HCEC 1CT (cell line): ENCODE results near the gene ALG8.

Source experiments
- DNase-seq: peaks from one replicate; pipeline ENCODE4 v3.0.0-alpha.2; 2017

The ALG8 gene

GRCh38 chr11:78158987-78159652 lies 19.7 kb upstream of the ALG8 start:
- DNase-seq: no peak

DNA sequence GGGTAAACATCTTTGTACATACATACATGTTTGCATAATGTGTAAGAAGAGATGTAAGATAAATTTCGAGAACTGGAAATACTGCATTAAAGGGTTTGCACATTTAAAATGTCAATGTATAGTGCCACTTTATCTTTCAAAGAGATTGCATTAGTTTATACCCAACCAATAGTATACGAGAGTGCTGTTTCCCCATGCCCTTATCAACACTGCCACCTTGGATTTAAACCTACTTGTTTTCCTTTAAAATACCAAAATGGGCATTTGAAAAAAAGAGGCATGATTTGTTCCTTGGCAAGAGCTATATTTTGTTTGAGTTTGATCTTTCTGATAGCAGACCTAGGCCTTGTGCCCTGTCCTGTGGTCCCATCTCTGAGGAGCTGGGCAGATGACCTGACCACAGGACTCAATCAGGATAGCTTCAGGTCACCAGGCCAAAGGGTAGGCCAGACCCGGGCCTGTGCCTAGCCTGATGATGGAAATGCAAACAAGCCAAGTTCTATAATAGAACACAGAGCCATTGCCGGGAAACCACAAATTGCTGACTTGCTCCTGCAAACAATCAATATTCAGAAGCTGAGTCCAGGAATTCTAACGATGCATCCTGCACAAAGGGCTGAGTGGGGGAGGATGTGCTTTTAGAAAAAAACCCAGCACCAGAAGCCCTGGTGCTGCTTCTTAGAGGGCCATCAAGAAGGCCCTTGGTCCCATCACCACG lies 16.9 kb upstream of the ALG8 start:
- DNase-seq: no peak

DNA sequence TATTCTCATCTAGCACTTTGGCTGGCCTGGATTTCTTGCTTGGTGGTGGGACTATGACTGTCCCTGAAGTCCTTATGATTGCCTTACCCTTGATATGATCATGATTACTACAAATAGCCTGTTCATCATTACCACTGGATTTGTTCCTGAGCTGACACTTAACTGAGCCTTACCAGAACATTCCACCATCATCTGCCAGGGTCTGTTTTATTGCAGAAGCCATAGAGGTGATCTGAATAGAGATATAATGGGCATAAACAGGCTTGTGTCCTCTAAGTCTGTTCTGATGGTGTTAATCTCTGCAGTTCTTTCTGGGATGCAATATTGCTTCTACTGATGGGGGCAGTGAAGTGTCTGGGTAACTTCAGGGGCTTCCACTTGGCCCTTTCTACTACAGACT lies 12.4 kb upstream of the ALG8 start:
- DNase-seq: no peak

- no peak for DNase-seq
Observed at GRCh38 chr11:78150754-78151153, 11.3 kb upstream of the ALG8 start.

DNA sequence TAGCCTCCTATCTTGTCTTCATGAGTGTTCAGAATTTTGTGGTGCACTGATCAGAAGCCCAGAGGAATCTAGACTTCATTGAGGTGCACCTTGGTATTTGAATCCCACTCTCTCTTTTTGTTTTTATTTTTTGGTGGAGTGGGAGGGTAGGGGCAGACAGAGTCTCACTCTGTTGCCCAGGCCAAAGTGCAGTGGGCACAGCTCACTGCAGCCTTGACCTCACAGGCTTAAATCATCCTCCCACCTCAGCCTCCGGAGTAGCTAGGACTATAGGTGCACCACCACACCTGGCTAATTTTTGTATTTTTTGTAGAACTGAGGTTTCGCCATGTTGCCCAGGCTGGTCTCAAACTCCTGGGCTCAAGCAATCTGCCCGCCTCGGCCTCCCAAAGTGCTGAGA lies 10.9 kb upstream of the ALG8 start:
- no peak for DNase-seq

DNA sequence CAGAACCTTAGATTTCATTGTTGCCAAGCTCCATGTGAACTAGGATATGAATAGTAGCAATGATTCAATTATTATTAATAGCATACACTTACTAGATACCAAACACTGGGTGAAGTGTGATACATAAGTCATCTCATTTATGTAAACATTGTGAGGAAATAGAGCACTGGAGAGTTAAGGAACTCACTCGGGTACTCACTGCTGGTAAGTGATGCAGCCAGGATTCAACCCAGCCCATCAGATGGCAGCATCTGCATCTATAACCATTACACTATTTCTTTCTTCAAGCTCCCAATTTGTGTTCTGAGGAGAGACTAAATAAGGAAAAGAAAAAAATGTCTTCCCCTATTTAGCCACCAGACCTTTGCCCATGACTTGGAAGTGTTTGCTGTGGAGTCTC lies 10.2 kb upstream of the ALG8 start:
- peak; percentile 92 for DNase-seq

- DNase-seq: no peak
Observed at GRCh38 chr11:78147807-78148206, 8.4 kb upstream of the ALG8 start.

GRCh38 chr11:78145511-78146025 lies 6.1 kb upstream of the ALG8 start:
- no peak for DNase-seq

DNA sequence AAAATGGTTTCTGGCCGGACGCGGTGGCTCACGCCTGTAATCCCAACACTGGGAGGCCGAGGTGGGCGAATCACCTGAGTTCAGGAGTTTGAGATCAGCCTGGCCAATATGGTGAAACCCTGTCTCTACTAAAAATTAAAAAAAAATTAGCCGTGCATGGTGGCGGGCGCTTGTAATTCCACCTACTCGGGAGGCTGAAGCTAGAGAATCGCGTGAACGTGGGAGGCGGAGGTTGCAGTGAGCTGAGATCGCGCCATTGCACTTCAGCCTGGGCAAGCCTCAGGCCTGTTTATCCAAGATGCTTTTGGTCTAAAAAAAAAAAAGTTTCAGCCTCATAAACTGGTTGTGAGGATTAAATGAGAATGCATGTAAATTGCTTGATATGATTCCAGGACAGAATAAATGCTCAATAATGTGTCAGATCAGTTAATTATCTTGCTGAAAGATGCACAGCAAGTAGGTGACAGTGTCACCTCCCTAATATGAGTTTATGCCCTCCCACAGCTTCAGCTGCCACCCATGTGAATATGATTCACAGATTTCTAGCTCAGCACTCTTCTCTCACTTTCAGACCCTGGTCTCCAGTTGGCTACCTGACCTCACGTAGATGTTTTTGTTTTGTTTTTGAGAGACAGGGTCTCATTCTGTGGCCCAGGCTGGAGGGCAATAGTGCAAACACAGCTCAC lies 1.1 kb upstream of the ALG8 start:
- DNase-seq: no peak

DNA sequence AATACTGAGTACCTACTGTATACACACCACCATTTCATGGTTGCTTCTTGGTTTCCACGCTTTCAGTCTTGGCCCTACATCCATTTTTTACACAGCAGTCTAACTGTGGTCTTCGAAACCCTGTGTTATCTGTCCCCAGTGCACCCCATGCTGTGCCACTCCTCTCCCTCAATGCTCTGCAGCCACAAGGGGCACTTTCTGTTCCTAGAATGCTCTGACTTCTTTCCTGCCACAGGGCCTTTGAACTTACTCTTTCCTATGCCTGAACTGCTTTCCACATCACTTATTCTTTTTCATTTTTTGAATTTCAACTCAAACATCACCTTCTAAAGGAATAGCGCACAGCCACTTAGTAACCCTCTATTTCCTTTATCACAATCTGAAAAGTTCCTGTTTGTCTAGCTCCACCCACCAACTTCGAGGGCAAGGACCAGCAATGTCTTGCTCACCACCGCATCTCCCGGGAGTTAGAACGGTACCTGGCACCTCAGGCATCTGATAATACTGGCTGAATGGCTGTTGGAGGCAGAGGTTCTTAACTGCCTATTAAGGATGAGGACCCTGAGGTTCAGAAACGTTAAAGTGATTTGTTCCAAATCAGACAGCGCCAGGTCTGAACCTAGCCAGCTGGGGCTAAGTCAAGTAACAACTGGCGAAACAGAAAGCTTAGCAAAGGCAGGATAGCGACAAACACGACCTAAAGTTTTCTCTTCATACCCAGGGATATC lies 568 bp downstream of the ALG8 start:
- peak; percentile 23 for DNase-seq

GRCh38 chr11:78138291-78138690 lies 1.1 kb downstream of the ALG8 start:
- DNase-seq: peak; percentile 5

GRCh38 chr11:78132475-78132874 lies 7.0 kb downstream of the ALG8 start:
- DNase-seq: no peak

DNA sequence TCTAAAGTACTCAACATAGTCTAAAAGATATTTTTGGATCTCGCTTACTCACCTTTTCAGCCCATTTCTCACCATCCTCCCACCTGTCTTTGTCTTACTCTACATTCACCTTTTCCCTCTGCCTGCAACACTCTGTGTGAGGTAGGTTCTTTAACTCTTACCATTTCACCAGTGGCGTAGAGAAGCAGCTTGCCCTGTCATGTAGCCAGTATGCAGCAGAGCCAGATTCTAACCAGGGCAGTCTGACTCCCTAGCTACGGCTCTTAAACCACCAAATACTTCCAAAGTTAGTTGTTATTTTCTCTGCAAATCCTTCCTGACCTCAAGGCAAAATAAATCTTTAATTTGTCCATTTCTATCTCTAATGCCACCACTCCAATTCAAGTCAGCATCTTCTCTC lies 7.5 kb downstream of the ALG8 start:
- no peak for DNase-seq

DNA sequence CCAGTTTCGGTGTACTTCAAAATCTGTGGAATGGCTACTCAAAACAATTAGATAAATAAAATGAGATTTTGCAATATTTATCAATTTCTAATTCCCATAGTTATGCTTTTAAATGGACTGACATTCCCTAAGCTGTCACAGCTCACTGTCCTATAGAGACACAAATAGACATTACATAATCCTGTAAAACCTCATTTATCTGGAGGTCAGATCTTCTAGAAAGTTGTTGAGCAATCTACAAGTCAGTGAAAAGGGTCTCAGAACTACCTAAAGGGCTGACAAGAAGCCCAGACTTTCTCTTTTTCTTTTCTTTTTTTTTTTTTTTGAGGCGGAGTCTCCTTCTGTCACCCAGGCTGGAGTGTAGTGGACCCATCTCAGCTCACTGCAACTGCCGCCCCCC lies 12.0 kb downstream of the ALG8 start:
- DNase-seq: no peak

DNA sequence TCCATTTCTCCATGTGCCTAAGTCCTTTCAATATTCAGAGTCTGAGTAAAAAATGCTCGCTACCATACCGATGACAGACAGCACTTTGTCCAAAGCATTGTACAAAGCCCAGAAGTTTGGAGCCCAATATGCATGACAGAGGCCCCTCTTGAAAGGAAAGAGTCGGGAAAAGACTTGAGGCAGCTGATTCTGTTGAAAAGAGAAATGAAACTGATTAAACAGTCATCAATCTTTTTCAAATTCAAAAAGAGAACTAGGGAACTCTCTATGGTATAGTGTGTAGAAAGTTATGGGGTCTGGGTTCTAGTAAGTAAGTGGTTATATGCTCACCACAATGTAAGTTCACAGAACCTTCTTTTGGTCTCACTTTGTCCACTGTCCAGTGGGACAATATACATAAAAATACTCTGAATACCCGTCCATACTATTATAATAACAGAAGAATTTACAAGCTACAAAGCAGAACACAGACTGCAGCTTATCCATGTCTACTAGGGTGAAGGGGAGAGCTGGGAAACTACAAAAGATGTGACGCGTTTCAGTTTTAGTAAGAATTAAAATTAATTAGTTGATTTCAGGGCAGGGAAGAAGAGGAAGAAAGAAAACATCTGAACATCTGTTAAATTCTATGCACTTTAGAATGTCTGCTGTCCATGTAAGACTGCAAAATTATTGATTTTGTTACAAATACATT lies 26.7 kb downstream of the ALG8 start:
- DNase-seq: no peak

DNA sequence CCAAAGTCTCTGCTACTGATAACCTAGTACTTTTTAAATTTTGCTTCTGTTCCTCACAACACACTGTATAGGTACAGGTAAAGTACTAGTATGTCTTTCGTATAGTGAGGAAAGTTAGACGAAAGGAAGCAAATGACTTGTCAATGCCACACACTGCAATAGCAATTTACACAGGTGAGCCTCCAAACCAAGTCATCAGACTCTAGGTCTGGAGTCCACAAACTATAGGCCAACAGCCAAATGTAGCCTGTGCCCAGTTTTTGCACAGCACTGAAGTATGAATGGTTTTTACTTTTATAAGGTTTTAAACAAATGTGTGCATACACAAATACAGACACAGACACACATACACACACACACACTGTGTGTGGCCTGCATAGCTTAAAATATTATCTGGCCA lies 28.1 kb downstream of the ALG8 start:
- DNase-seq: no peak

- DNase-seq: peak; percentile 49
Observed at GRCh38 chr11:78110830-78111229, 28.6 kb downstream of the ALG8 start.

- peak; percentile 15 for DNase-seq
Observed at GRCh38 chr11:78110351-78110750, 29.1 kb downstream of the ALG8 start.

- DNase-seq: no peak
Observed at GRCh38 chr11:78109081-78110015, 30.1 kb downstream of the ALG8 start.

DNA sequence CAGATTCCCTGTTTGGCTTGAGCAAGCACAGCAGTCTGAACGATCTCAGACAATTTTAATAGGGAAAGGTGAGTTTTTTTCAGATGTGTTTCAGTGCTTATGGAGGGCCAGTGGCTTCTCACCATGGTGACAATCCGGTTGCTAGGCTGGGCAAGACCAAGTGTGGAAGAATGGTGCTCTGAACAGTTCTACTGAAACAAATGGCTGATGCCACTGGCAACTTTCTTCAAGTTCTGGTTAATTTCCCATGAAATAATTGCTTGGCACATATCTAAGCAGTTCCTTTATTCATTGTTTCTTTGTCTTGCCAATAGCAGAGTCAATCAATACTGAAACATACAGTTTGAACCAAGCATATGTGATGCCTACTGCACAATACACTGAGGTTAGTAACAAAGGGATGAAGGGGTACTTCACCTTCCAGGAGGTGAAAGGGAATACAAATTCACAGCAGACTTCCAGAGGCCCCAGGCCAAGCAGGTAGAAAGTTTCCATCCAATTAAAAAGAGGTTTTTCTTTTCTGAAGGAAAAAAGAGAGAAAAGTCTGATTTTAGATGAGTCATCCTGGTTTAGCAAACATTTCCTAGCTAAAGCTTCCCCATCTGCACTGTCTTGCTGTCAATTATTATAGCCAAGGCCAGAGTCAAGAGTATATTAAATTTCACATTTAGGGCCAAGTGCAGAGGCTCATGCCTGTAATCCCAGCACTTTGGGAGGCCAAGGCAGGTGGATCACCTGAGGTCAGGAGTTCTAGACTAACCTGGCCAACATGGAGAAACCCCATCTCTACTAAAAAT lies 38.6 kb downstream of the ALG8 start:
- no peak for DNase-seq

GRCh38 chr11:78100261-78100660 lies 39.2 kb downstream of the ALG8 start:
- no peak for DNase-seq
